Tibial nerve (tissue), 4 donors: ENCODE results near the gene PHYHIPL. TPM values are rescaled to one million over a fixed set of nuclear protein-coding genes. Genes with fewer than 3 reads are reported as not detected.
A peak's percentile ranks its signal among the peaks of the same experiment; 100 is the strongest.
"Not testable (repeated sequence)": the region's sequence is repeated elsewhere in the genome, so short reads cannot be mapped to it uniquely, and the experiment has no call there.

Experiments used
- DNase-seq, 2 donors: peaks; one replicate each; pipeline ENCODE4 v3.0.0-alpha.2; 2019; ENCODE audit warnings: low spot score in 2 of 2
- H3K27ac ChIP-seq, 4 donors: fragments of 200-600 bp; sonication (generic) in 3 of 4; one replicate each; pipeline ENCODE4 v1.5.1; 2017 to 2019; ENCODE audit warnings: mild to moderate bottlenecking in 1 of 4
- H3K27me3 ChIP-seq, 2 donors: fragments of 200-600 bp; sonication (generic) in 1 of 2; one replicate each; pipeline versions ENCODE4 v1.5.1 to v1.6.0; 2017 to 2019
- H3K36me3 ChIP-seq, 3 donors: fragments of 200-600 bp; sonication (generic); one replicate each; pipeline ENCODE4 v1.5.1; 2018 to 2019
- H3K4me1 ChIP-seq, 4 donors: fragments of 200-600 bp; sonication (generic) in 3 of 4; one replicate each; pipeline ENCODE4 v1.5.1; 2017 to 2019
- H3K4me3 ChIP-seq, 4 donors: fragments of 200-600 bp; sonication (generic) in 3 of 4; one replicate each; pipeline ENCODE4 v1.5.1; 2017 to 2019; ENCODE audit warnings: mild to moderate bottlenecking in 1 of 4, moderate library complexity in 1 of 4
- H3K9me3 ChIP-seq, 4 donors: fragments of 200-600 bp; sonication (generic) in 3 of 4; one replicate each; pipeline ENCODE4 v1.5.1; 2017 to 2019
- EP300 ChIP-seq, 2 donors: sonication (generic); formaldehyde crosslinking; IDR thresholded peaks; one replicate each; pipeline ENCODE4 v1.6.1; 2017; ENCODE audit warnings: antibody characterized with exemption in 2 of 2, mild to moderate bottlenecking in 1 of 2
- POLR2A ChIP-seq, 2 donors: fragments of 450-650 bp; IDR thresholded peaks; one replicate each; pipeline ENCODE4 v1.6.1; 2017; ENCODE audit warnings: antibody characterized with exemption in 2 of 2, mild to moderate bottlenecking in 2 of 2, moderate library complexity in 2 of 2
- WGBS, 2 donors: methylation state at CpG; one replicate each; pipeline ENCODE4 v1.1.5; 2018; 5-methylcytosine and 5-hydroxymethylcytosine counted together
- total RNA-seq, 4 donors: library from RNA; depleted of rRNA; stranded (reverse); fragments of >200 nt; gene quantifications; one replicate each; pipeline ENCODE4 v1.1.0, GENCODE V29; 2016
- TF ChIP-seq, protein P1 (sequence below), 5 experiments: fragments of 200-600 bp in 3 of 5; fragments of 450-650 bp in 2 of 5; sonication (generic) in 3 of 5; IDR thresholded peaks; one replicate each; pipeline ENCODE4 v1.5.1; 2016 to 2019; ENCODE audit warnings: antibody characterized with exemption in 5 of 5, mild to moderate bottlenecking in 3 of 5, moderate library complexity in 2 of 5

The PHYHIPL gene
- total RNA-seq, 4 donors from 2014 or later: 0.20 TPM; not detected in 3

GRCh38 chr10:59237775-59238174 is 61.3 kb downstream of the PHYHIPL start:
- TF ChIP-seq, protein P1, sequence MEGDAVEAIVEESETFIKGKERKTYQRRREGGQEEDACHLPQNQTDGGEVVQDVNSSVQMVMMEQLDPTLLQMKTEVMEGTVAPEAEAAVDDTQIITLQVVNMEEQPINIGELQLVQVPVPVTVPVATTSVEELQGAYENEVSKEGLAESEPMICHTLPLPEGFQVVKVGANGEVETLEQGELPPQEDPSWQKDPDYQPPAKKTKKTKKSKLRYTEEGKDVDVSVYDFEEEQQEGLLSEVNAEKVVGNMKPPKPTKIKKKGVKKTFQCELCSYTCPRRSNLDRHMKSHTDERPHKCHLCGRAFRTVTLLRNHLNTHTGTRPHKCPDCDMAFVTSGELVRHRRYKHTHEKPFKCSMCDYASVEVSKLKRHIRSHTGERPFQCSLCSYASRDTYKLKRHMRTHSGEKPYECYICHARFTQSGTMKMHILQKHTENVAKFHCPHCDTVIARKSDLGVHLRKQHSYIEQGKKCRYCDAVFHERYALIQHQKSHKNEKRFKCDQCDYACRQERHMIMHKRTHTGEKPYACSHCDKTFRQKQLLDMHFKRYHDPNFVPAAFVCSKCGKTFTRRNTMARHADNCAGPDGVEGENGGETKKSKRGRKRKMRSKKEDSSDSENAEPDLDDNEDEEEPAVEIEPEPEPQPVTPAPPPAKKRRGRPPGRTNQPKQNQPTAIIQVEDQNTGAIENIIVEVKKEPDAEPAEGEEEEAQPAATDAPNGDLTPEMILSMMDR (IDR thresholded peaks at IDR 0.05): no peak
- TF ChIP-seq POLR2A (IDR thresholded peaks at IDR 0.05) (no peak), EP300 (IDR thresholded peaks at IDR 0.05) (no peak)
- H3K36me3 ChIP-seq: no peaks in the 10 kb centered on the region
- DNase-seq: no peak

GRCh38 chr10:59239108-59239507 is 62.7 kb downstream of the PHYHIPL start:
- not testable (repeated sequence) for H3K4me1 ChIP-seq, H3K27me3 ChIP-seq, H3K36me3 ChIP-seq, DNase-seq, H3K27ac ChIP-seq, H3K4me3 ChIP-seq, H3K9me3 ChIP-seq
- 47 to 93% methylated on average over 2 of the region's 2 CpGs for WGBS, 2 donors

More at GRCh38 chr10:59237775-59238174, 61.3 kb downstream of the PHYHIPL start:
- Histone ChIP-seq H3K4me1 (no peaks in the 10 kb centered on the region), H3K27me3 (no peaks in the 10 kb centered on the region), H3K4me3 (no peak overlapping the region), H3K9me3 (no peaks in the 10 kb centered on the region), H3K27ac (no peak overlapping the region)

DNA sequence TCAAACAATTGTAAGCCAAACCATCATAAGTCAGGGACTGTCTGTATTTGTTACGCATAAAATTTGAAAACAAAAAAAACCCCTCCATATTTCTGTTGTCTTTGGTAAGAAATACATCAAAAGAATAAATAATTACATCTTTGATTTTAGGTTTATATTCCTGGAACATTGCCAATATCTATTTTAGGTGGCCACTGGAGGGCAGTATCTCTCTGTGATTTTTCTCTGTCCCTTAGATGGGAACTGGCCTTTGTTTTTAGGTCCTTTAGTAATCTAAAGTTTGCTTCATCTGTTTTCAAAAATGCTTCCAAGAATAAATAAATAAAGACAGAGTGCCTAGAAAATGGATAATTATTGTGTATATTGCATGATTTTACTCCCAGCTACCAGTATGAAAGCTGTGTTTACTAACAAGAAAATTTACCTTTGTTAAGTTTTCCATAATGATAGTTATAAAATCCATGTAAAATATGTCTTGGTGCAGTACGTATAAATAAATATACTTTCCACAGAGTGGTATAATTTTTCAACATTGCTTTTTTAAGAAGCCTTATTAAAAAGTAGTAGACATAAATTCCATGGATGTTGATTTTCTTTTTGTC is 64.2 kb downstream of the PHYHIPL start:
- WGBS, 2 donors: 37 to 41% methylated on average over 2 of the region's 2 CpGs
- Histone ChIP-seq H3K4me3 (no peak overlapping the region), H3K27ac (no peak overlapping the region), H3K9me3 (no peaks in the 10 kb centered on the region), H3K4me1 (no peaks in the 10 kb centered on the region), H3K27me3 (no peaks in the 10 kb centered on the region), H3K36me3 (no peaks in the 10 kb centered on the region)
- TF ChIP-seq EP300 (IDR thresholded peaks at IDR 0.05) (peak in 1 of 2 donors; percentile 67), POLR2A (IDR thresholded peaks at IDR 0.05) (no peak)
- TF ChIP-seq, protein P1 (IDR thresholded peaks at IDR 0.05): peak; percentile 40 to 81 (median 64)
- peak in 1 of 2 donors; percentile 20 for DNase-seq

DNA sequence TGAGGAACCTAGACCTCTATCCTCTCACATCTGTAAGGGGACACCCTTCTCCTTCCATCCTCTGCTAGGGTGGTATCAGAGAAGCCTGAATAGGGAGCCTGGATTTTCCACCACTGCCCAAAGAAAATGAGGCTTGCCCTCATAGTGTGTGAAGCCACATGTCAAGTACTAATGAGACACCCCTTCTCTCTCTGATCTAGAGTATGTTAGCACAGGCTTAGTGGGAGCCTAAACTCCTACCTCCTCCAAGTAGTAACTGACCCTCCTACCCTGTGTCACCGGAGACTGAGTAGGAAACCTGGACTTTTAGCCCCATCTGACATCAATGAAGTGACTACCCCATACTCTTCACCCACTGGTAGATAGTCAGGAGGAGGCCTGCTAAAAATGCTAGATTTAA is 65.6 kb downstream of the PHYHIPL start:
- H3K9me3 ChIP-seq: no peaks in the 10 kb centered on the region
- H3K4me1 ChIP-seq: no peaks in the 10 kb centered on the region
- TF ChIP-seq, protein P1 (IDR thresholded peaks at IDR 0.05): no peak
- TF ChIP-seq EP300 (IDR thresholded peaks at IDR 0.05): no peak
- TF ChIP-seq POLR2A (IDR thresholded peaks at IDR 0.05): no peak
- WGBS, 2 donors: 100% methylated on average over 1 of the region's 1 CpG
- H3K27ac ChIP-seq: no peak overlapping the region
- H3K36me3 ChIP-seq: no peaks in the 10 kb centered on the region
- no peaks in the 10 kb centered on the region for H3K27me3 ChIP-seq
- DNase-seq: no peak
- no peak overlapping the region for H3K4me3 ChIP-seq

DNA sequence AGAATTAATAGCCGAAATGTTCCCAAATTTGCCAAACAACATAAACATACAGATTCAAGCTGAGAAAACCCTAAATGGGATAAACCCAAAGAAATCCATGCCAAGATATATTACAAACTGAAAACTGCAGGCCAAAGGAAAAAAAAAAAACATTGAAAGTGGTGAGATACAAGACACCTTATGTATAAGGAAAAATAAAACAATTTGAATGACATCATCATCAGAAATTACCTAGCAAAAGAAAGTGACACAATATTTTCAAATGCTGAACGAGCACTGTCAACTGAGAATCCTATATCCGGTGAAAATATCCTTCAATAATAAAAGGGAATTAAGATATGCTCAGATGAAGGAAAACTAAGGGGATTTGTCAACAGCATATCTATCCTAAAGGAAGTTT is 66.5 kb downstream of the PHYHIPL start:
- TF ChIP-seq POLR2A (IDR thresholded peaks at IDR 0.05) (no peak), EP300 (IDR thresholded peaks at IDR 0.05) (no peak)
- TF ChIP-seq, protein P1 (IDR thresholded peaks at IDR 0.05): no peak
- no peaks in the 10 kb centered on the region for H3K9me3 ChIP-seq
- DNase-seq: no peak
- 94% methylated on average over 3 of the region's 3 CpGs for WGBS, 2 donors
- H3K4me1 ChIP-seq: peaks cover 0 to 4% (median 0%) of the 10 kb centered on the region in 4 donors
- no peaks in the 10 kb centered on the region for H3K27me3 ChIP-seq
- no peaks in the 10 kb centered on the region for H3K36me3 ChIP-seq
- H3K4me3 ChIP-seq: no peak overlapping the region
- no peak overlapping the region for H3K27ac ChIP-seq
